Measurements from ENCODE around the gene ZBTB21. TPM values are rescaled to one million over a fixed set of nuclear protein-coding genes. Genes with fewer than 3 reads are reported as not detected.

The ZBTB21 gene
- total RNA-seq, 1 experiment from 2014 or later: 18.1 TPM

DNA sequence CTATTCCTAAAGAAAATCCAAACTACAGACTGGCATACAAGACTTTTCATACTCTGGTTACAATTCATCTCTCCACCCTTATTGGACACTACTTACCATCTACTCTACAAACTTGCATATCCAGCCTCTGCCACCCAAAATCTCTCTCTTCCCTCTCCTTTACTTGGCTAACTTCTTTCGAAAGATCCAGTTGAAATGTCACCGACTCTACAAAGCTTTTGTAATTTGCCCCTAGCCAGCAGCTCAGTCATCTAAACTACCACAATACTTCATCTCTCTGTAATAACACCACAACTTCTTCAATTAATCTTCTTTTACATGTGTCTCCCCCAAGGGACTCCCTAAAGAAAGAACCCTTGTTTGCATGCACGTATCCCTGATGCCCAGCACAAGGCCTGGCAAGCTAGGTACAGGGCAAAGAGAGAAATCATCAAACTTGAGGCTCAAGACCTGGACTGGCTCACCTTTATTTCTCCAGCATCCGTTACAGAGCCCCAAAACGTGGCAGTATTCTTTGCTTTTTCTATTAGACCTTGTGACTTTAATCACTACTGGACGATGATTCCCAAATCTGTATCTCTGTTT lies 2.7 kb downstream of the ZBTB21 start:
- Histone ChIP-seq H4K91ac (ENCODE audit: insufficient read length, low read depth, low read length) (no peak overlapping the region), H3K79me1 (ENCODE audit: insufficient read depth, low read depth, low read length, poor library complexity, severe bottlenecking) (no peaks in the 10 kb centered on the region), H3K27me3 (ENCODE audit: insufficient read depth, low read length) (no peaks in the 10 kb centered on the region; the same call in 1 of the 2 replicates), H2BK15ac (ENCODE audit: low read depth, low read length) (no peak overlapping the region), H3K4me2 (ENCODE audit: insufficient read depth, insufficient read length, low read length) (no peak overlapping the region), H2AFZ (ENCODE audit: low read length) (no peak overlapping the region), H2AK5ac (ENCODE audit: insufficient read length, low read length) (no peak overlapping the region), H4K5ac (ENCODE audit: insufficient read length, low read depth, low read length) (no peak overlapping the region), H3K23me2 (ENCODE audit: insufficient read length, low read depth, low read length, poor library complexity, severe bottlenecking) (peaks cover 6% of the 10 kb centered on the region), H3K9me3 (ENCODE audit: control insufficient read depth, low read depth, low read length) (no peaks in the 10 kb centered on the region), H3K23ac (ENCODE audit: insufficient read length, low read depth, low read length) (no peak overlapping the region), H2BK20ac (ENCODE audit: low read depth, low read length, poor library complexity, severe bottlenecking) (no peak overlapping the region), H3K27ac (ENCODE audit: insufficient read length, low read depth, low read length) (no peak overlapping the region), H3T11ph (ENCODE audit: low read length) (no peak overlapping the region), H3K56ac (ENCODE audit: insufficient read length, low read depth, low read length) (no peak overlapping the region), H3K9ac (ENCODE audit: extremely low read depth, insufficient read length, low read length) (no peak overlapping the region), H4K20me1 (ENCODE audit: control insufficient read depth, insufficient read depth, insufficient read length) (no peaks in the 10 kb centered on the region), H2BK120ac (ENCODE audit: low read depth, low read length, poor library complexity, severe bottlenecking) (no peak overlapping the region), H3K4me1 (ENCODE audit: insufficient read depth, low read length) (no peaks in the 10 kb centered on the region), H2BK5ac (ENCODE audit: insufficient read length, low read length) (no peak overlapping the region), H3K18ac (ENCODE audit: insufficient read length, low read depth, low read length) (no peak overlapping the region), H4K8ac (replicated peaks; ENCODE audit: insufficient read length, low read depth, low read length) (no peak overlapping the region), H3K4ac (ENCODE audit: low read depth, low read length) (no peak overlapping the region), H3K79me2 (ENCODE audit: insufficient read depth, low read length) (no peaks in the 10 kb centered on the region), H2BK12ac (ENCODE audit: insufficient read length, low read depth, low read length) (no peak overlapping the region), H3K14ac (ENCODE audit: insufficient read depth, low read length) (no peak overlapping the region)
- WGBS (ENCODE audit: extremely low coverage, insufficient read length, low lambda C conversion rate): no CpG with 5 or more reads among the region's 6 CpGs
- Mint-ChIP-seq H3K4me3 (no peak overlapping the region), H3K4me1 (peaks cover 3 to 11% of the 10 kb centered on the region in 2 experiments; a peak in 3 of 4 replicates), H3K36me3 (ENCODE audit: insufficient read depth in 1 of 3, low read depth in 3 of 3) (peaks cover 5 to 12% (median 9%) of the 10 kb centered on the region in 3 experiments; a peak in 5 of 7 replicates), H3K27ac (no peak overlapping the region), H3K9me3 (no peaks in the 10 kb centered on the region; a peak in 1 of 5 replicates), H3K27me3 (ENCODE audit: low read depth) (peaks cover 18% of the 10 kb centered on the region)
- TF ChIP-seq, protein P1, sequence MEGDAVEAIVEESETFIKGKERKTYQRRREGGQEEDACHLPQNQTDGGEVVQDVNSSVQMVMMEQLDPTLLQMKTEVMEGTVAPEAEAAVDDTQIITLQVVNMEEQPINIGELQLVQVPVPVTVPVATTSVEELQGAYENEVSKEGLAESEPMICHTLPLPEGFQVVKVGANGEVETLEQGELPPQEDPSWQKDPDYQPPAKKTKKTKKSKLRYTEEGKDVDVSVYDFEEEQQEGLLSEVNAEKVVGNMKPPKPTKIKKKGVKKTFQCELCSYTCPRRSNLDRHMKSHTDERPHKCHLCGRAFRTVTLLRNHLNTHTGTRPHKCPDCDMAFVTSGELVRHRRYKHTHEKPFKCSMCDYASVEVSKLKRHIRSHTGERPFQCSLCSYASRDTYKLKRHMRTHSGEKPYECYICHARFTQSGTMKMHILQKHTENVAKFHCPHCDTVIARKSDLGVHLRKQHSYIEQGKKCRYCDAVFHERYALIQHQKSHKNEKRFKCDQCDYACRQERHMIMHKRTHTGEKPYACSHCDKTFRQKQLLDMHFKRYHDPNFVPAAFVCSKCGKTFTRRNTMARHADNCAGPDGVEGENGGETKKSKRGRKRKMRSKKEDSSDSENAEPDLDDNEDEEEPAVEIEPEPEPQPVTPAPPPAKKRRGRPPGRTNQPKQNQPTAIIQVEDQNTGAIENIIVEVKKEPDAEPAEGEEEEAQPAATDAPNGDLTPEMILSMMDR (conservative IDR thresholded peaks at IDR 0.05): no peak
- no peak for DNase-seq
